HepG2 (cell line): ENCODE results near the gene SLC9A8. TPM values are rescaled to one million over a fixed set of nuclear protein-coding genes. Genes with fewer than 3 reads are reported as not detected.

Experiments used
- BORCS8-MEF2B ChIP-seq: sonication (generic); formaldehyde crosslinking; IDR thresholded peaks from 2 replicates; pipeline ENCODE4 v1.8.0; 2022; ENCODE audit warnings: mild to moderate bottlenecking, missing genetic modification reagents
- ERF ChIP-seq: IDR thresholded peaks from 2 replicates; pipeline ENCODE4 v1.6.1; 2018; ENCODE audit warnings: missing biosample characterization, missing genetic modification reagents
- GPN1 ChIP-seq: sonication (generic); formaldehyde crosslinking; IDR thresholded peaks from 2 replicates; pipeline ENCODE4 v1.5.1; 2020; ENCODE audit warnings: missing genetic modification reagents, borderline replicate concordance
- HOXA5 ChIP-seq: sonication (generic); formaldehyde crosslinking; IDR thresholded peaks from 2 replicates; pipeline ENCODE4 v1.4.0; 2020; ENCODE audit warnings: missing genetic modification reagents
- MYPOP ChIP-seq: sonication (generic); formaldehyde crosslinking; IDR thresholded peaks from 2 replicates; pipeline ENCODE4 v1.8.1; 2023; ENCODE audit warnings: mild to moderate bottlenecking, moderate library complexity, missing genetic modification reagents
- NR2F6 ChIP-seq, 2 experiments: IDR thresholded peaks; 2 replicates each; pipeline ENCODE4 v1.6.1; 2016; ENCODE audit warnings: antibody characterized with exemption in 1 of 2, mild to moderate bottlenecking in 1 of 2
- PPARG ChIP-seq: conservative IDR thresholded peaks from 2 replicates; pipeline ENCODE4 v1.6.1; 2016; ENCODE audit warnings: missing biosample characterization, missing genetic modification reagents
- PTBP1 ChIP-seq: fragments of 200-400 bp; formaldehyde crosslinking; IDR thresholded peaks from 2 replicates; pipeline ENCODE4 v1.6.1; 2018; ENCODE audit warnings: low read length, low read depth; ENCODE audit not compliant: poor library complexity, severe bottlenecking
- RXRB ChIP-seq: IDR thresholded peaks from 2 replicates; pipeline ENCODE4 v1.6.1; 2016; ENCODE audit warnings: borderline replicate concordance, missing genetic modification reagents, missing compliant biosample characterization
- ZBTB38 ChIP-seq: sonication (generic); formaldehyde crosslinking; IDR thresholded peaks from 2 replicates; pipeline ENCODE4 v1.5.1; 2020; ENCODE audit warnings: mild to moderate bottlenecking, missing genetic modification reagents
- ZC3H4 ChIP-seq: sonication (generic); formaldehyde crosslinking; IDR thresholded peaks from 2 replicates; pipeline ENCODE4 v1.4.0; 2020; ENCODE audit warnings: missing genetic modification reagents, borderline replicate concordance
- ZFP37 ChIP-seq: sonication (generic); formaldehyde crosslinking; IDR thresholded peaks from 2 replicates; pipeline ENCODE4 v1.4.0; 2020; ENCODE audit warnings: missing genetic modification reagents, borderline replicate concordance
- ZNF292 ChIP-seq: sonication (generic); formaldehyde crosslinking; IDR thresholded peaks from 2 replicates; pipeline ENCODE4 v1.8.1; 2022; ENCODE audit warnings: mild to moderate bottlenecking, low read depth, missing genetic modification reagents, borderline replicate concordance
- ZNF431 ChIP-seq: sonication (generic); formaldehyde crosslinking; IDR thresholded peaks from 2 replicates; pipeline ENCODE4 v1.9.0; 2022; ENCODE audit warnings: missing genetic modification reagents, low read depth, mild to moderate bottlenecking, borderline replicate concordance
- ZNF513 ChIP-seq: sonication (generic); formaldehyde crosslinking; conservative IDR thresholded peaks from 2 replicates; pipeline ENCODE4 v1.5.0; 2020; ENCODE audit warnings: missing genetic modification reagents
- ZNF607 ChIP-seq: sonication (generic); formaldehyde crosslinking; IDR thresholded peaks from 2 replicates; pipeline ENCODE4 v1.5.1; 2020; ENCODE audit warnings: missing genetic modification reagents, mild to moderate bottlenecking, borderline replicate concordance
- ZNF615 ChIP-seq: sonication (generic); formaldehyde crosslinking; IDR thresholded peaks from 2 replicates; pipeline ENCODE4 v1.5.0; 2020; ENCODE audit warnings: mild to moderate bottlenecking, missing genetic modification reagents, borderline replicate concordance
- ZNF703 ChIP-seq: sonication (generic); formaldehyde crosslinking; IDR thresholded peaks from 2 replicates; pipeline ENCODE4 v1.5.1; 2020; ENCODE audit warnings: missing genetic modification reagents, mild to moderate bottlenecking, moderate library complexity, borderline replicate concordance
- ZNF746 ChIP-seq: sonication (generic); formaldehyde crosslinking; IDR thresholded peaks from 2 replicates; pipeline ENCODE4 v1.8.0; 2022; ENCODE audit warnings: mild to moderate bottlenecking, missing genetic modification reagents
- polyA plus RNA-seq, 8 experiments: library from polyadenylated mRNA; depleted of rRNA in 3 of 8; stranded (reverse) in 7 of 8; unstranded in 1 of 8; fragments of >200 nt; fragmentation: Illumina TruSeq in 4 of 8; extraction: Trizol in 4 of 8; gene quantifications; 2 replicates each; pipeline versions ENCODE4 v1.2.1 to v1.2.3, GENCODE V29; 2011 to 2016; ENCODE audit warnings: low read depth in 4 of 8, missing spikeins in 1 of 8, mixed read lengths in 1 of 8; ENCODE audit not compliant: insufficient read depth in 1 of 8
- total RNA-seq, 5 experiments: library from RNA; depleted of rRNA; stranded (reverse); fragments of >200 nt; fragmentation: Illumina TruSeq; extraction: Trizol; gene quantifications; 2 replicates each; pipeline ENCODE4 v1.2.3, GENCODE V29; 2016; ENCODE audit warnings: low read depth in 1 of 5
- TF ChIP-seq, protein P1 (sequence below): IDR thresholded peaks from 2 replicates; pipeline ENCODE4 v1.6.1; 2012; ENCODE audit warnings: inconsistent platforms
- TF ChIP-seq, protein P2 (sequence below): sonication (generic); formaldehyde crosslinking; IDR thresholded peaks from 2 replicates; pipeline ENCODE4 v1.5.1; 2020; ENCODE audit warnings: mild to moderate bottlenecking, missing genetic modification reagents, moderate library complexity
- TF ChIP-seq, protein P3 (sequence below): sonication (generic); formaldehyde crosslinking; conservative IDR thresholded peaks from 2 replicates; pipeline ENCODE4 v1.4.0; 2020; ENCODE audit warnings: missing genetic modification reagents

The SLC9A8 gene
- total and polyA plus RNA-seq, 2 of the 13 experiments (the other 11 are each of a cell fraction or from before 2014, with no cell fraction given): 4.1 to 7.4 TPM

- 0 out of 2 replicates have a peak, but pooled peaks have one; percentile 43 for TF ChIP-seq GPN1 (CRISPR knock-in tag)
- peak; percentile 99 for TF ChIP-seq MYPOP (CRISPR knock-in tag)
- TF ChIP-seq, protein P1, sequence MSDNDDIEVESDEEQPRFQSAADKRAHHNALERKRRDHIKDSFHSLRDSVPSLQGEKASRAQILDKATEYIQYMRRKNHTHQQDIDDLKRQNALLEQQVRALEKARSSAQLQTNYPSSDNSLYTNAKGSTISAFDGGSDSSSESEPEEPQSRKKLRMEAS: peak; percentile 81
- peak; percentile 94; the same call in 1 of the 2 replicates for TF ChIP-seq ZNF615 (CRISPR knock-in tag)
- TF ChIP-seq NR2F6 (IDR thresholded peaks at IDR 0.05): no peak
- TF ChIP-seq NR2F6 (CRISPR knock-in tag; IDR thresholded peaks at IDR 0.05): peak; percentile 44; the same call in 1 of the 2 replicates
- TF ChIP-seq BORCS8-MEF2B (CRISPR knock-in tag): peak; percentile 76
- no peak; the same call in 1 of the 2 replicates for TF ChIP-seq PPARG (CRISPR knock-in tag)
- peak; percentile 67; the same call in 1 of the 2 replicates for TF ChIP-seq ZNF607
- TF ChIP-seq ZNF746 (CRISPR knock-in tag): peak; percentile 37; the same call in 1 of the 2 replicates
- TF ChIP-seq, protein P2, sequence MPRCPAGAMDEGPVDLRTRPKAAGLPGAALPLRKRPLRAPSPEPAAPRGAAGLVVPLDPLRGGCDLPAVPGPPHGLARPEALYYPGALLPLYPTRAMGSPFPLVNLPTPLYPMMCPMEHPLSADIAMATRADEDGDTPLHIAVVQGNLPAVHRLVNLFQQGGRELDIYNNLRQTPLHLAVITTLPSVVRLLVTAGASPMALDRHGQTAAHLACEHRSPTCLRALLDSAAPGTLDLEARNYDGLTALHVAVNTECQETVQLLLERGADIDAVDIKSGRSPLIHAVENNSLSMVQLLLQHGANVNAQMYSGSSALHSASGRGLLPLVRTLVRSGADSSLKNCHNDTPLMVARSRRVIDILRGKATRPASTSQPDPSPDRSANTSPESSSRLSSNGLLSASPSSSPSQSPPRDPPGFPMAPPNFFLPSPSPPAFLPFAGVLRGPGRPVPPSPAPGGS (CRISPR knock-in tag): peak; percentile 85
- peak; percentile 65 for TF ChIP-seq RXRB (CRISPR knock-in tag)
- no peak for TF ChIP-seq ZNF431 (CRISPR knock-in tag)
- TF ChIP-seq, protein P3, sequence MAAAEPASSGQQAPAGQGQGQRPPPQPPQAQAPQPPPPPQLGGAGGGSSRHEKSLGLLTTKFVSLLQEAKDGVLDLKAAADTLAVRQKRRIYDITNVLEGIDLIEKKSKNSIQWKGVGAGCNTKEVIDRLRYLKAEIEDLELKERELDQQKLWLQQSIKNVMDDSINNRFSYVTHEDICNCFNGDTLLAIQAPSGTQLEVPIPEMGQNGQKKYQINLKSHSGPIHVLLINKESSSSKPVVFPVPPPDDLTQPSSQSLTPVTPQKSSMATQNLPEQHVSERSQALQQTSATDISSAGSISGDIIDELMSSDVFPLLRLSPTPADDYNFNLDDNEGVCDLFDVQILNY (CRISPR knock-in tag): peak; percentile 69
- no peak; the same call in 1 of the 2 replicates for TF ChIP-seq ZFP37 (CRISPR knock-in tag)
- no peak for TF ChIP-seq PTBP1
- 0 out of 2 replicates have a peak, but pooled peaks have one; percentile 58 for TF ChIP-seq ZBTB38
- TF ChIP-seq HOXA5 (CRISPR knock-in tag): no peak
- TF ChIP-seq ZNF703 (CRISPR knock-in tag): no peak
- TF ChIP-seq ZC3H4 (CRISPR knock-in tag): peak; percentile 27; the same call in 1 of the 2 replicates
- peak; percentile 85 for TF ChIP-seq ERF (CRISPR knock-in tag)
- no peak for TF ChIP-seq ZNF513 (CRISPR knock-in tag)
- no peak; the same call in 1 of the 2 replicates for TF ChIP-seq ZNF292 (CRISPR knock-in tag)
Observed at GRCh38 chr20:49936153-49937026, 123.8 kb downstream of the SLC9A8 start, which contains the start of gene RNF114 (continued).
